Endothelial cell of umbilical vein (primary cell): ENCODE results near the gene SMARCD3. TPM values are rescaled to one million over a fixed set of nuclear protein-coding genes. Genes with fewer than 3 reads are reported as not detected.

Experiments used
- BruUV-seq: library from RNA; stranded (reverse); fragments of 400-500 nt; replicated peaks from 2 replicates; lab custom pipeline; 2021; lab: Mats Ljungman, UMichigan
- CTCF ChIA-PET: fragments of 300-600, 350-600 bp; sonication (Branson Sonifier 250); formaldehyde crosslinking; loops from one replicate; lab custom pipeline; 2021; ENCODE audit warnings: antibody characterized with exemption, inconsistent platforms; lab: Charles Lee
- POLR2A ChIA-PET: fragments of 300-600, 350-600 bp; sonication (Branson Sonifier 250); formaldehyde crosslinking; loops from one replicate; lab custom pipeline; 2021; ENCODE audit warnings: antibody characterized with exemption, inconsistent platforms; lab: Charles Lee
- DNase-seq: peaks from one replicate; pipeline ENCODE4 v3.0.0-alpha.2; 2011; ENCODE audit warnings: low read depth, low spot score
- FAIRE-seq: peaks from 2 replicates; lab custom pipeline; 2011; peaks lifted over from hg19 to GRCh38; lab: Jason Lieb, UNC
- H2AFZ ChIP-seq: 2 replicates; pipeline ENCODE4 v1.6.0; 2012; ENCODE audit warnings: low read depth, low read length, control low read depth, inconsistent platforms
- H3K27ac ChIP-seq: 2 replicates; pipeline ENCODE4 v1.5.1; 2011; ENCODE audit warnings: low read depth, mild to moderate bottlenecking, control low read depth, low read length, moderate library complexity; ENCODE audit not compliant: insufficient read depth
- H3K27me3 ChIP-seq, 2 experiments: 2 replicates each; pipeline versions ENCODE4 v1.6.0 to v1.6.1; 2011; ENCODE audit warnings: low read length in 2 of 2, mixed read lengths in 1 of 2; ENCODE audit not compliant: control insufficient read depth in 2 of 2, insufficient read depth in 2 of 2
- H3K36me3 ChIP-seq, 2 experiments: 2 replicates in 1 of 2; 3 replicates in 1 of 2; pipeline ENCODE4 v1.5.1; 2011; ENCODE audit warnings: low read length in 2 of 2, mild to moderate bottlenecking in 1 of 2, moderate library complexity in 1 of 2; ENCODE audit not compliant: control insufficient read depth in 2 of 2, insufficient read depth in 2 of 2; ENCODE audit errors: extremely low read depth in 1 of 2
- H3K4me1 ChIP-seq: 3 replicates; pipeline ENCODE4 v1.5.1; 2011; ENCODE audit warnings: mild to moderate bottlenecking, low read length; ENCODE audit not compliant: control insufficient read depth, insufficient read depth; ENCODE audit errors: extremely low read depth
- H3K4me2 ChIP-seq: 2 replicates; pipeline ENCODE4 v1.6.1; 2011; ENCODE audit warnings: low read length, control low read depth, mixed read lengths; ENCODE audit not compliant: insufficient read depth
- H3K4me3 ChIP-seq, 3 experiments: fragments of 200-600 bp in 1 of 3; sonication (generic), shearing (Covaris generic) in 1 of 3; replicated peaks in 1 of 3; 2 replicates each; pipeline ENCODE4 v1.5.1; 2011 to 2016; ENCODE audit warnings: control low read depth in 3 of 3, low read length in 3 of 3, mild to moderate bottlenecking in 2 of 3, inconsistent platforms in 1 of 3, low read depth in 1 of 3, moderate library complexity in 1 of 3; ENCODE audit not compliant: insufficient read depth in 1 of 3
- H3K79me2 ChIP-seq: 2 replicates; pipeline ENCODE4 v1.6.0; 2012; ENCODE audit warnings: low read length, inconsistent platforms; ENCODE audit not compliant: control insufficient read depth, insufficient read depth
- H3K9ac ChIP-seq: replicated peaks from 2 replicates; pipeline ENCODE3; 2011; ENCODE audit warnings: low read length, control low read depth; ENCODE audit not compliant: insufficient read depth; ENCODE audit errors: extremely low read depth
- H3K9me1 ChIP-seq: replicated peaks from 3 replicates; pipeline ENCODE4 v1.6.0; 2011; ENCODE audit warnings: mild to moderate bottlenecking, low read length; ENCODE audit not compliant: control insufficient read depth, insufficient read depth; ENCODE audit errors: extremely low read depth
- H3K9me3 ChIP-seq: replicated peaks from 2 replicates; pipeline ENCODE4 v1.5.1; 2012; ENCODE audit warnings: low read length, inconsistent platforms; ENCODE audit not compliant: control insufficient read depth, insufficient read depth
- H4K20me1 ChIP-seq: replicated peaks from 2 replicates; pipeline ENCODE3; 2011; ENCODE audit warnings: mild to moderate bottlenecking, low read length; ENCODE audit not compliant: control insufficient read depth, insufficient read depth; ENCODE audit errors: extremely low read depth
- EZH2 ChIP-seq: IDR thresholded peaks from 2 replicates; pipeline ENCODE4 v1.6.1; 2012; ENCODE audit warnings: borderline replicate concordance, low read depth, mild to moderate bottlenecking, moderate library complexity, low read length, inconsistent platforms; ENCODE audit not compliant: severe bottlenecking
- GATA2 ChIP-seq: IDR thresholded peaks from 2 replicates; pipeline ENCODE4 v1.7.0; 2011; ENCODE audit warnings: low read depth, mild to moderate bottlenecking, moderate library complexity, mixed read lengths, low read length; ENCODE audit not compliant: insufficient read length, insufficient read depth
- JUN ChIP-seq: IDR thresholded peaks from 2 replicates; pipeline ENCODE4 v1.6.1; 2011; ENCODE audit warnings: borderline replicate concordance, low read depth; ENCODE audit not compliant: insufficient read length, insufficient read depth
- MYC ChIP-seq: IDR thresholded peaks from one replicate; pipeline ENCODE4 v1.6.1; 2011; ENCODE audit warnings: mild to moderate bottlenecking, low read depth, low read length
- POLR2A ChIP-seq: IDR thresholded peaks from 2 replicates; pipeline ENCODE4 v1.6.1; 2012; ENCODE audit warnings: low read depth, mild to moderate bottlenecking, control low read depth, low read length
- POLR2AphosphoS5 ChIP-seq: IDR thresholded peaks from 2 replicates; pipeline ENCODE4 v1.6.1; 2012; ENCODE audit warnings: low read depth, mild to moderate bottlenecking, control low read depth, low read length, moderate library complexity; ENCODE audit not compliant: insufficient read depth
- dilution Hi-C: fragments of 300-500 bp; cut with MboI; formaldehyde crosslinking; loops from one replicate; pipeline ENCODE4 v1.15.0; 2019; ENCODE audit warnings: low sequenced_read_pairs; ENCODE audit not compliant: extremely low pct_ligation_motif_present
- intact Hi-C: fragments of 100-400 bp; cut with micrococcal nuclease; formaldehyde crosslinking; loops from one replicate; pipeline ENCODE4 v1.10.0; 2022
- polyA plus RNA-seq, 4 experiments: library from polyadenylated mRNA; depleted of rRNA in 3 of 4; stranded (reverse) in 3 of 4; unstranded in 1 of 4; fragments of >200 nt; gene quantifications; 2 replicates each; pipeline versions ENCODE4 v1.2.1 to v1.2.3, GENCODE V29; 2011 to 2012; ENCODE audit warnings: missing spikeins in 1 of 4
- total RNA-seq: library from RNA; stranded (reverse); gene quantifications from 2 replicates; pipeline ENCODE4 v1.2.3, GENCODE V29; 2021
- TF ChIP-seq, protein P1 (sequence below): IDR thresholded peaks from 2 replicates; pipeline ENCODE4 v1.6.1; 2011; ENCODE audit not compliant: insufficient read depth, insufficient read length
- TF ChIP-seq, protein P2 (sequence below), 2 donors: IDR thresholded peaks; 1 replicate in 1 of 2; 2 replicates in 1 of 2; pipeline ENCODE4 v1.5.1; 2011; ENCODE audit warnings: low read length in 2 of 2, mild to moderate bottlenecking in 2 of 2, moderate library complexity in 2 of 2, control low read depth in 1 of 2, inconsistent platforms in 1 of 2, low read depth in 1 of 2; ENCODE audit not compliant: insufficient read depth in 1 of 2; ENCODE audit errors: extremely low read depth in 1 of 2

The SMARCD3 gene
- total and polyA plus RNA-seq, 2 donors (not counting 3 experiments of a cell fraction or from before 2014, with no cell fraction given), result 6.1 to 8.5 TPM

DNA sequence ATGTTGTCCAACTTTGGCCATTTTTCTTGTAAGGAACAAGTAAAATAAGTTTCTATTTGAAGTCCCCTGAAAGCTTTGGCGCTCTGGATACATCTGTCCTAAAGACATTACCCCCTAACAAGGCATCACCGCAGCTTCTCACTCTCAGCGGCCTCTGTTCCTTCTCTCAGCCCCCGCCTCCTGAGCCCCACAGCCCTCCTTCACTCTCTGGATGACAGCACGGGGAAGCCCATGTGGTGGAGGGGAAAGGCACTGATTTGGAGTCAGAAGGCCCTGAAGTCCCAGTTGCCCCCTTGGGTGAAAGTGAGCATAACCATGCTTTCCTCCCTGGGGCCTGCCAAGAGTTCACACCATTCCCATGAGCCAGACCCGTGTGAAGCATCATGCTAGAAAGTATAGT is 42.8 kb downstream of the SMARCD3 start:
- Histone ChIP-seq H3K9ac (no peak overlapping the region), H3K4me1 (no peaks in the 10 kb centered on the region), H2AFZ (no peak overlapping the region), H3K4me3 (no peak overlapping the region), H3K9me3 (no peaks in the 10 kb centered on the region), H3K27me3 (peaks cover 9 to 14% of the 10 kb centered on the region in 2 experiments), H3K4me2 (no peak overlapping the region), H3K79me2 (no peaks in the 10 kb centered on the region), H4K20me1 (no peaks in the 10 kb centered on the region), H3K27ac (no peak overlapping the region), H3K9me1 (no peaks in the 10 kb centered on the region), H3K36me3 (no peaks in the 10 kb centered on the region)
- TF ChIP-seq GATA2, result no peak
- TF ChIP-seq JUN, result no peak
- TF ChIP-seq POLR2AphosphoS5, result no peak
- TF ChIP-seq MYC, result no peak
- no TSS peak for BruUV-seq
- ChIA-PET CTCF (interaction anchor here (0.6 to 1.5 kb wide), 2 partner anchors 21 to 39 kb away, joined by 3 to 4 read pairs; partner anchors contain the start of gene ABCF2), POLR2A (interaction anchor here (2.5 kb wide), 1 partner anchor 21 kb away, joined by 5 read pairs; the partner anchor contains the start of gene ABCF2)
- DNase-seq, result no peak
- dilution Hi-C loops (no loop called here), intact Hi-C loops (no loop called here)
- FAIRE-seq, result no peak

DNA sequence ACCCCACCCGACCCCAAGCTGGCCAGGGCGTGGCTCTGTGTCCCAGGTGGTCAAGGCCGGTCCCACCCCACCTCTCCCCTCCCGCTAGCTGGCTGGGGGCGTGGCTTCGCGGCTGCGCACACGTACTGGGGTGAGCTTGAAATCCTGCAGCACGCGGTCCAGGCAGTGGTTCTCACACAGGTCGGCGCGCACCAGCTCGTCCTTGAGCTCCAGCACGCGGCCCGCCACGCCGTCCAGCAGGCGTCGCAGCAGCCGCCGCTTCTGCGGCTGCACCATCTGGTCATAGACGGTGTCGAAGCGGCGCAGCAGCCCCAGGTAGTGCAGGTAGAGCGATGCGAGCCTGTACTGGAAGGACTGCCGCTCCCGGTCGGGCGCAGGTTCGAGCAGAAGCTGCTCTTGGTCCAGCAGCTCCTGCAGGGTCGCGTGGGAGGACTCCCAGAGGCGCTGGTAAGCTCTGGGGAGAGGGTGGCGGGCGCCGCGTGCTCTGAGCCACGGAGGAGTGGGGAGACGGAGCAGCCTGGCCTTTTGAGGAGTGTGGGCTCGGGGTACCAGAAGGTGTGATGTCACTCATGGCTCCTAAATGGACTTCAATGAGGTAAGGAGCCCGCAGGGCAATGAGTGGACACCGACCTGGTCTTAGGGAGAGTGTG is 44.0 kb downstream of the SMARCD3 start:
- H3K27ac ChIP-seq, result no peak overlapping the region
- dilution Hi-C loops, result no loop called here
- H3K9ac ChIP-seq, result no peak overlapping the region
- BruUV-seq, result no TSS peak
- intact Hi-C loops, result no loop called here
- H3K4me1 ChIP-seq, result no peaks in the 10 kb centered on the region
- H3K79me2 ChIP-seq, result no peaks in the 10 kb centered on the region
- no peaks in the 10 kb centered on the region for H3K9me1 ChIP-seq
- peaks cover 9 to 14% of the 10 kb centered on the region in 2 experiments for H3K27me3 ChIP-seq
- H3K4me3 ChIP-seq, result no peak overlapping the region
- no peaks in the 10 kb centered on the region for H4K20me1 ChIP-seq
- FAIRE-seq (no peak), DNase-seq (no peak)
- POLR2A ChIA-PET, result no interaction called here
- H2AFZ ChIP-seq, result no peak overlapping the region
- no peak overlapping the region for H3K4me2 ChIP-seq
- no peaks in the 10 kb centered on the region for H3K9me3 ChIP-seq
- CTCF ChIA-PET, result interaction anchor here (1.0 kb wide), 1 partner anchor 40 kb away, joined by 3 read pairs; no protein-coding TSS in a partner anchor
- TF ChIP-seq POLR2AphosphoS5 (no peak), GATA2 (no peak), POLR2A (no peak), EZH2 (no peak), JUN (no peak), MYC (no peak)
- TF ChIP-seq, protein P1, sequence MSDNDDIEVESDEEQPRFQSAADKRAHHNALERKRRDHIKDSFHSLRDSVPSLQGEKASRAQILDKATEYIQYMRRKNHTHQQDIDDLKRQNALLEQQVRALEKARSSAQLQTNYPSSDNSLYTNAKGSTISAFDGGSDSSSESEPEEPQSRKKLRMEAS, result no peak
- TF ChIP-seq, protein P2, sequence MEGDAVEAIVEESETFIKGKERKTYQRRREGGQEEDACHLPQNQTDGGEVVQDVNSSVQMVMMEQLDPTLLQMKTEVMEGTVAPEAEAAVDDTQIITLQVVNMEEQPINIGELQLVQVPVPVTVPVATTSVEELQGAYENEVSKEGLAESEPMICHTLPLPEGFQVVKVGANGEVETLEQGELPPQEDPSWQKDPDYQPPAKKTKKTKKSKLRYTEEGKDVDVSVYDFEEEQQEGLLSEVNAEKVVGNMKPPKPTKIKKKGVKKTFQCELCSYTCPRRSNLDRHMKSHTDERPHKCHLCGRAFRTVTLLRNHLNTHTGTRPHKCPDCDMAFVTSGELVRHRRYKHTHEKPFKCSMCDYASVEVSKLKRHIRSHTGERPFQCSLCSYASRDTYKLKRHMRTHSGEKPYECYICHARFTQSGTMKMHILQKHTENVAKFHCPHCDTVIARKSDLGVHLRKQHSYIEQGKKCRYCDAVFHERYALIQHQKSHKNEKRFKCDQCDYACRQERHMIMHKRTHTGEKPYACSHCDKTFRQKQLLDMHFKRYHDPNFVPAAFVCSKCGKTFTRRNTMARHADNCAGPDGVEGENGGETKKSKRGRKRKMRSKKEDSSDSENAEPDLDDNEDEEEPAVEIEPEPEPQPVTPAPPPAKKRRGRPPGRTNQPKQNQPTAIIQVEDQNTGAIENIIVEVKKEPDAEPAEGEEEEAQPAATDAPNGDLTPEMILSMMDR (IDR thresholded peaks at IDR 0.05; ENCODE audit: extremely low read depth in 1 of 2, insufficient read depth in 1 of 2, low read depth in 1 of 2, low read length in 2 of 2), result no peak
- H3K36me3 ChIP-seq, result no peaks in the 10 kb centered on the region
